ENCODE measurements around the gene OR5H1. TPM values are rescaled to one million over a fixed set of nuclear protein-coding genes. Genes with fewer than 3 reads are reported as not detected.
"Not testable (repeated sequence)": the region's sequence is repeated elsewhere in the genome, so short reads cannot be mapped to it uniquely, and the experiment has no call there.

The OR5H1 gene
- total RNA-seq, 1 donor from 2014 or later: not detected

DNA sequence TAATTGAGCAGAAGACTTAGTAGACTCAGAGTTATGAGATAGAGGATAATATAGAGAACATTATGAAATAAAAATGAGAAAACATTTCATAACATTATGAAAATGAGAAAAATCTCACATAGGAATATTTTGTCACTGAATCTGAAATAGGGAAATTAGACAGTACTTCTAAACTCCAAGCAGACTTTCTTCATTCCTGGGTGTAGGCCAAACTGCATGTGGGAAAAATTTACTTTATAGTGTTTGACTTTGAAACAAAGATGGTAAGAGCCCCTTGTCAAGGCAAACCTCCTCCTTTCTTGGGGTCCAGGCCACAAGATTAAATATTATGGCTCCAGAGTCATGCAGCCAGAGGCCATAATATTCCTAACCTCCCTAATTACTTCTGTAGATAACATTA lies 10.0 kb downstream of the OR5H1 start:
- TF ChIP-seq, protein P1, sequence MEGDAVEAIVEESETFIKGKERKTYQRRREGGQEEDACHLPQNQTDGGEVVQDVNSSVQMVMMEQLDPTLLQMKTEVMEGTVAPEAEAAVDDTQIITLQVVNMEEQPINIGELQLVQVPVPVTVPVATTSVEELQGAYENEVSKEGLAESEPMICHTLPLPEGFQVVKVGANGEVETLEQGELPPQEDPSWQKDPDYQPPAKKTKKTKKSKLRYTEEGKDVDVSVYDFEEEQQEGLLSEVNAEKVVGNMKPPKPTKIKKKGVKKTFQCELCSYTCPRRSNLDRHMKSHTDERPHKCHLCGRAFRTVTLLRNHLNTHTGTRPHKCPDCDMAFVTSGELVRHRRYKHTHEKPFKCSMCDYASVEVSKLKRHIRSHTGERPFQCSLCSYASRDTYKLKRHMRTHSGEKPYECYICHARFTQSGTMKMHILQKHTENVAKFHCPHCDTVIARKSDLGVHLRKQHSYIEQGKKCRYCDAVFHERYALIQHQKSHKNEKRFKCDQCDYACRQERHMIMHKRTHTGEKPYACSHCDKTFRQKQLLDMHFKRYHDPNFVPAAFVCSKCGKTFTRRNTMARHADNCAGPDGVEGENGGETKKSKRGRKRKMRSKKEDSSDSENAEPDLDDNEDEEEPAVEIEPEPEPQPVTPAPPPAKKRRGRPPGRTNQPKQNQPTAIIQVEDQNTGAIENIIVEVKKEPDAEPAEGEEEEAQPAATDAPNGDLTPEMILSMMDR (IDR thresholded peaks at IDR 0.05; ENCODE audit: insufficient read depth, low read length, severe bottlenecking): no peak
- Histone ChIP-seq H3K27me3 (ENCODE audit: control insufficient read depth, insufficient read depth, low read length) (no peaks in the 10 kb centered on the region), H3K4me3 (ENCODE audit: low read depth, low read length) (no peak overlapping the region), H3K36me3 (ENCODE audit: control insufficient read depth, insufficient read depth, low read length) (no peaks in the 10 kb centered on the region)
- FAIRE-seq (no peak), DNase-seq (ENCODE audit: low read depth) (no peak)

DNA sequence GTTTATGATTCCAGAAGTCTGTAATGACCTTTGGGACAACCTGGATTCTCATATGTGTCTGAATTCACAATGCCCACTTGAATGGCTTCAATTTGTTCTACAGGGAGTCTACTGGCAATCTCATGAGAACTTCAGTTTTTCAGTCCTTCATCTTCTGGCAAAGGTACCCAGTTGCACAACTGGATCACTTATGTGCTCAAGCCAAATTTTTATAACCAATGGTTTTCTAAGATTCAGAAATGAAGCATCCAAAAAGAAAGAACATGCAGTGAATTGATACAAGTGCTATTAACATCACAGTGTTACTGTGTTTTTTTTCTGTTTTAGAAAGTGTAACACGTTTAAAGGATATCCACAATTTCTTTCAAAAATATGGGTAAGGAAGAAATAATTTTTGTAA lies 16.7 kb downstream of the OR5H1 start, which contains the start of gene OR5H14:
Gene OR5H14, plus strand, starts transcription at position 301 of the 400 bp plus-strand sequence. CDS start 1,907 bp downstream, outside the sequence.
- FAIRE-seq (no peak), DNase-seq (ENCODE audit: low read depth) (no peak)
- TF ChIP-seq, protein P1 (IDR thresholded peaks at IDR 0.05; ENCODE audit: insufficient read depth, low read length, severe bottlenecking): no peak
- H3K4me3 ChIP-seq (ENCODE audit: low read depth, low read length): no peak within 1 kb of the TSS
- H3K36me3 ChIP-seq (ENCODE audit: control insufficient read depth, insufficient read depth, low read length): no peaks in the 10 kb centered on the region
- no peaks in the 10 kb centered on the region for H3K27me3 ChIP-seq (ENCODE audit: control insufficient read depth, insufficient read depth, low read length)

DNA sequence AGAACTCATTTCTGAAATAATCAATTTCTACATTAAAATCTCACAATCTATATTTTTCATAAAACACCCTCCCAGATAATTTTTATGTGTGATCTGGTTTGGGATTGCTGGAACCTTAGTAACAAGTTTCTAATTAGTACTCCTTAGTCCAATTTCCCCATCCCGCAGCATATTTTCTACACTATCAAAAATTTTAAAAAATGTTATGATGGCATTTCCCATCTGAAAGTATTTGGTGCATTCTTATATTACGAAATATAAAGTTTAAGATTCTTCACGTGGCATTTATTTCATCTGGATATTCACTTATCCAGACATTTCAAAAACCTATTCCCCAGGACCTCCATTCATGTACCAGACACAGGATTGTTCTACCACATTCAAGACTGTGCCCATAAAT lies 18.2 kb downstream of the OR5H1 start:
- Histone ChIP-seq H3K27me3 (ENCODE audit: control insufficient read depth, insufficient read depth, low read length) (no peaks in the 10 kb centered on the region), H3K36me3 (ENCODE audit: control insufficient read depth, insufficient read depth, low read length) (no peaks in the 10 kb centered on the region), H3K4me3 (ENCODE audit: low read depth, low read length) (no peak overlapping the region)
- TF ChIP-seq, protein P1 (IDR thresholded peaks at IDR 0.05; ENCODE audit: insufficient read depth, low read length, severe bottlenecking): no peak
- DNase-seq (ENCODE audit: low read depth) (no peak), FAIRE-seq (no peak)

DNA sequence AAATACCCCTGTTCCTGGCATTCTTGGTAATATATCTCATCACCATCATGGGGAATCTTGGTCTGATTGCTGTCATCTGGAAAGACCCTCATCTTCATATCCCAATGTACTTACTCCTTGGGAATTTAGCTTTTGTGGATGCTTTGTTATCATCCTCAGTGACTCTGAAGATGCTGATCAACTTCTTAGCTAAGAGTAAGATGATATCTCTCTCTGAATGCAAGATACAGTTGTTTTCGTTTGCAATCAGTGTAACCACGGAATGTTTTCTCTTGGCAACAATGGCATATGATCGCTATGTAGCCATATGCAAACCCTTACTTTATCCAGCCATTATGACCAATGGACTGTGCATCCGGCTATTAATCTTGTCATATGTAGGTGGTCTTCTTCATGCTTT lies 18.9 kb downstream of the OR5H1 start:
- not testable (repeated sequence) for DNase-seq (ENCODE audit: low read depth); H3K36me3 ChIP-seq (ENCODE audit: control insufficient read depth, insufficient read depth, low read length); FAIRE-seq; H3K27me3 ChIP-seq (ENCODE audit: control insufficient read depth, insufficient read depth, low read length); H3K4me3 ChIP-seq (ENCODE audit: low read depth, low read length)

DNA sequence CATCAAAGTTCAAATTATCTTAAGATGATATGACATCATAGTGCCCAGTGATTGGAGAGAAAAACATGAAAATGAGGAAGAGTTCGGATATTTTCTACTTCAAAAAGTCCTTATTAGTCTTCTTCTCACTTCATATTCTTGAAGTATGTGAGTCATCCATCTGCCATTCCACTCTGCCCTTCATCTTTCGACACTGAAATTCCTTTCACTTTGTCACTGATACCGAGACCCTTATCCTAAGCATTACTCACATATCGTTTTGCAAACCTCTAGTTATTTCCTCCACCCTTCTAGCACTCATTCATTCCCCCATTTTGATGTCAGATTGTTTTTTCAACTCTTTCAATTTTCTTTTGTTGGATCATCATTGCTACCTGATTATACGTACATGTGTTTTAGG lies 20.7 kb downstream of the OR5H1 start:
- Histone ChIP-seq H3K36me3 (ENCODE audit: control insufficient read depth, insufficient read depth, low read length) (no peaks in the 10 kb centered on the region), H3K4me3 (ENCODE audit: low read depth, low read length) (no peak overlapping the region)

DNA sequence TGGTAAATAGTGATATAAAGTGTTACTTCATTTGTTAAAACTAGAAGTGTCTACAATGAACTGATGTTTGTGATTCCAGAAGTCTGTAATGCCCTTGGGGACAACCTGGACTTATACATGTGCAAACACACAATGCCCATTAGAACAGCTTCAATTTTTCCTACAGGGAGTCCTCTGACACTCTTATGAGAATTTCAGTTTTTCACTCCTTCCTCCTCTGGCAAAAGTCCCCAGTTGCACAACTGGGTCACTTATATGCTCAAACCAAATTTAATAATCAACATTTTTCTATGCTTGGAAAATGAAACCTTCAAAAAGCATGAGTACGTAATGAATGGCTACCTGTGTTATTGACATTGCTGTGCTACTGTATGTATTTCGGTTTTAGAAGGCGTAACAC lies 35.9 kb downstream of the OR5H1 start, which contains the start of gene OR5H15:
Gene OR5H15, plus strand, starts transcription at position 301 of the 400 bp plus-strand sequence. CDS start 2,004 bp downstream, outside the sequence.
- no peak within 1 kb of the TSS for H3K4me3 ChIP-seq (ENCODE audit: low read depth, low read length)
- TF ChIP-seq, protein P1 (IDR thresholded peaks at IDR 0.05; ENCODE audit: insufficient read depth, low read length, severe bottlenecking): no peak
- H3K27me3 ChIP-seq (ENCODE audit: control insufficient read depth, insufficient read depth, low read length): no peaks in the 10 kb centered on the region
- DNase-seq (ENCODE audit: low read depth) (no peak), FAIRE-seq (no peak)
- no peaks in the 10 kb centered on the region for H3K36me3 ChIP-seq (ENCODE audit: control insufficient read depth, insufficient read depth, low read length)

More for the DNA sequence above, 20.7 kb downstream of the OR5H1 start:
- TF ChIP-seq, protein P1 (IDR thresholded peaks at IDR 0.05; ENCODE audit: insufficient read depth, low read length, severe bottlenecking): no peak
- no peak for FAIRE-seq
- no peaks in the 10 kb centered on the region for H3K27me3 ChIP-seq (ENCODE audit: control insufficient read depth, insufficient read depth, low read length)
- DNase-seq (ENCODE audit: low read depth): peak; percentile 57

Measured in bronchial epithelial cell (primary cell).